RWPE1 (cell line): ENCODE data around the gene LAMP5.

Experiments
- CTCF ChIA-PET: fragments of 350-600 bp; sonication (Branson Sonifier 250); formaldehyde crosslinking; extraction: SDS; loops from one replicate; lab custom pipeline; 2021; lab: Yijun Ruan, JAX
- POLR2A ChIA-PET: fragments of 400-600 bp; formaldehyde crosslinking; extraction: SDS; loops from one replicate; lab custom pipeline; 2020; ENCODE audit warnings: antibody characterized with exemption; ENCODE audit not compliant: low non-redundant PET; lab: Yijun Ruan, JAX
- DNase-seq: peaks from one replicate; pipeline ENCODE4 v3.0.0; 2012; ENCODE audit warnings: low spot score
- H3K27ac ChIP-seq: fragments of 450-650 bp; 2 replicates; pipeline ENCODE4 v1.5.1; 2017
- TF ChIP-seq, protein P1 (sequence below): fragments of 450-650 bp; conservative IDR thresholded peaks from 2 replicates; pipeline ENCODE4 v1.5.1; 2017; ENCODE audit warnings: low read depth, mild to moderate bottlenecking

LAMP5 gene

DNA sequence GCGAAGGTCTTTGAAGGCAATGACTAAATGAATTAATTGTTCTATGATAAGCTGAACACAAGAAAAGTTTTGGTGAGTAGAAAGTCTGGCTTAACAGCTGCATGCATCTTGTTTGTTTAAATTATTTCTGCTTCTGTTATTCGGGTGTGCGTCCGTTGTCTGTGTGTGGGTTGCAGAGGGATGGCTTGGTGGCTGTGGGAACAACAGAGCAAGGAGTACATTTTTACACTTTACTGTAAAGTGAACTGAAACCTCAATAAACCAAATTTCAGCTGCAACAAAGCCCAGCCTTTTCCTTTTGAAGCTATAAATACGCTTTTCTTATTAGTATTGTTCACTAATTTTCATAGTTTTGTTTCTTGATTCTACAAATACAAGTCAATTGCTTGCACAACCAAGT lies 3.5 kb upstream of the LAMP5 start:
- CTCF ChIA-PET: no interaction called here
- H3K27ac ChIP-seq: no peak overlapping the region
- TF ChIP-seq, protein P1, sequence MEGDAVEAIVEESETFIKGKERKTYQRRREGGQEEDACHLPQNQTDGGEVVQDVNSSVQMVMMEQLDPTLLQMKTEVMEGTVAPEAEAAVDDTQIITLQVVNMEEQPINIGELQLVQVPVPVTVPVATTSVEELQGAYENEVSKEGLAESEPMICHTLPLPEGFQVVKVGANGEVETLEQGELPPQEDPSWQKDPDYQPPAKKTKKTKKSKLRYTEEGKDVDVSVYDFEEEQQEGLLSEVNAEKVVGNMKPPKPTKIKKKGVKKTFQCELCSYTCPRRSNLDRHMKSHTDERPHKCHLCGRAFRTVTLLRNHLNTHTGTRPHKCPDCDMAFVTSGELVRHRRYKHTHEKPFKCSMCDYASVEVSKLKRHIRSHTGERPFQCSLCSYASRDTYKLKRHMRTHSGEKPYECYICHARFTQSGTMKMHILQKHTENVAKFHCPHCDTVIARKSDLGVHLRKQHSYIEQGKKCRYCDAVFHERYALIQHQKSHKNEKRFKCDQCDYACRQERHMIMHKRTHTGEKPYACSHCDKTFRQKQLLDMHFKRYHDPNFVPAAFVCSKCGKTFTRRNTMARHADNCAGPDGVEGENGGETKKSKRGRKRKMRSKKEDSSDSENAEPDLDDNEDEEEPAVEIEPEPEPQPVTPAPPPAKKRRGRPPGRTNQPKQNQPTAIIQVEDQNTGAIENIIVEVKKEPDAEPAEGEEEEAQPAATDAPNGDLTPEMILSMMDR: no peak
- POLR2A ChIA-PET: no interaction called here
- DNase-seq: no peak

DNA sequence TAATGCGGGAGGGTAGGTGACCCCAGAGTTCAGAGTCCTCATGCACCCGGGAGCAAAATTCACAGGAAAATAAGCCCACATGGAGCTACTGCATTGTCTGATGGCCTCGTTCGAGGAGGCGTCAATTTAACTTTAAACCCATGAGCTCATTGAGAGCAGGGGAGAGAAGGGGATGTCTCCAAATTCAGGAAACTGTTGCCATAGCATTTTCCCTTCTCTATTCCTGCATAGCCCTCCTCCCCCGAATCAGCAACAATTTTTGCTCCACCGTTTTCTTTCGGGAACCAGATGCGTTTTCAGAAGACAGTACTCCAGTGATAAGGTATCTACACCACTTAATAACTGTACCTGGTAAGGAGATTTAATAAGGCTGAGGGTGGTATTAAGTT lies 324 bp upstream of the LAMP5 start:
- ChIA-PET POLR2A (no interaction called here), CTCF (no interaction called here)
- TF ChIP-seq, protein P1: no peak
- no peak overlapping the region for H3K27ac ChIP-seq
- no peak for DNase-seq

DNA sequence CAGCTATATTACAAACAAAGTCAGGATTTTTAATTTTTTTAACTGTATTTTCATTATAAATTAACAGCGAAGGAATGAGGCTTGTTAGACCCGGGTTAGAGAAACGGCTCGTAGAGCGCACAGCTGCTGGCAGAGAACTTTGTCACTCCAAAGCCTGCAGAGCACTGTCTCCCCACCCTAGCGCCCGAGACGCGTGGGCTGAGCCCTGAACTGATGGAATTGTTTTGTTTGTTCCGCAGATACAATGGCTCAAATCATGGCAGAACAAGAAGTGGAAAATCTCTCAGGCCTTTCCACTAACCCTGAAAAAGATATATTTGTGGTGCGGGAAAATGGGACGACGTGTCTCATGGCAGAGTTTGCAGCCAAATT lies 810 bp downstream of the LAMP5 start:
- ChIA-PET POLR2A (no interaction called here), CTCF (no interaction called here)
- DNase-seq: no peak
- TF ChIP-seq, protein P1: no peak
- H3K27ac ChIP-seq: no peak overlapping the region

DNA sequence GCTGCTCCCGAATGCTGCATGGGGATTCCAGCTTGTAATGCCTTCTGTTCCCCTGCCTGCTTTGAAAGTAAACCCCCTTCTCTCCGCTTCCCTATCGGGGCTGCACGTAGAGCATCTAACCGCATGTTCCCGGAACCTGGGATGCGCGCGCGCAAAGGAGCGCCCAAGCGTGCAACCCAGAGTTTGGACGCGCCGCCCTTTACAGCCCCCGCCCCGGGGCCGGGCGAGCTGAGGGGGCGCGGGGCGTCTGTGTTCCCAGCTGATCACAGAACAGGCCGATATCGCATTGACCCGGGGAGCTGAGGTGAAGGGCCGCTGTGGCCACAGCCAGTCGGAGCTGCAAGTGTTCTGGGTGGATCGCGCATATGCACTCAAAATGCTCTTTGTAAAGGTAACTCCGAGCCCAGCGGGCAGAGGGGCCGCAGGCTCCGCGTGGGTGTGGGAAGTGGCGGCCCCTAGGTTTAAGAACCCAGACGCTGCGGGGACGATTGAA lies 1.4 kb downstream of the LAMP5 start:
- TF ChIP-seq, protein P1: no peak
- no peak overlapping the region for H3K27ac ChIP-seq
- ChIA-PET CTCF (no interaction called here), POLR2A (no interaction called here)
- no peak for DNase-seq

DNA sequence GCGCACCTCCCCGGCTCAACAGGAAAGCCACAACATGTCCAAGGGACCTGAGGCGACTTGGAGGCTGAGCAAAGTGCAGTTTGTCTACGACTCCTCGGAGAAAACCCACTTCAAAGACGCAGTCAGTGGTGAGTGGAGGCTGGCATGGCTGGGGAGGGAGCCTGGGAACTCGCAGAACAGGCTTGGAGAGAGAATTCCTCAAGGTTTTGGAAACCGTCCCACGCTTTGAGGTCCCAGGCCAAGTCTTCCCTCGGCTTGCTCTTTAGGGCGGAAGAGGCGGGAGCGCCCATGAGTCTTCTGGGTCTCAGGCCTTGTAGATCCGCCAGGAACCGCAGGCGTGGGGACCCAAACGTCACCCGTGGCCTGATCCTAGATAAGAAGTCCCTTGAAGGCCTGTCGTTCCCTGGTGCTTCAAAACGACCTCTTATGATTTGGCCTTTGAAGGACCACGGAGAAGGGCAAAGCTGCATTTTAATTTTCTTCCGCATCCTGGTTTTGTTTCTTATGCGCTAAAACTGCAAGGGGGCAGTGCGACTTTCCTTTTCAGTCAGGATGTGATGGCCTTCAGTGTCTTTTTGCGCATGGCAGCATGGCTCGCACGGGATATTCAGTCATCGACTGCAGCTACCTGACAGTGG lies 2.0 kb downstream of the LAMP5 start:
- ChIA-PET CTCF (interaction anchor here (0.5 kb wide), 1 partner anchor 762 kb away, joined by 3 read pairs; no protein-coding TSS in a partner anchor), POLR2A (no interaction called here)
- no peak for DNase-seq
- H3K27ac ChIP-seq: no peak overlapping the region
- TF ChIP-seq, protein P1: no peak

DNA sequence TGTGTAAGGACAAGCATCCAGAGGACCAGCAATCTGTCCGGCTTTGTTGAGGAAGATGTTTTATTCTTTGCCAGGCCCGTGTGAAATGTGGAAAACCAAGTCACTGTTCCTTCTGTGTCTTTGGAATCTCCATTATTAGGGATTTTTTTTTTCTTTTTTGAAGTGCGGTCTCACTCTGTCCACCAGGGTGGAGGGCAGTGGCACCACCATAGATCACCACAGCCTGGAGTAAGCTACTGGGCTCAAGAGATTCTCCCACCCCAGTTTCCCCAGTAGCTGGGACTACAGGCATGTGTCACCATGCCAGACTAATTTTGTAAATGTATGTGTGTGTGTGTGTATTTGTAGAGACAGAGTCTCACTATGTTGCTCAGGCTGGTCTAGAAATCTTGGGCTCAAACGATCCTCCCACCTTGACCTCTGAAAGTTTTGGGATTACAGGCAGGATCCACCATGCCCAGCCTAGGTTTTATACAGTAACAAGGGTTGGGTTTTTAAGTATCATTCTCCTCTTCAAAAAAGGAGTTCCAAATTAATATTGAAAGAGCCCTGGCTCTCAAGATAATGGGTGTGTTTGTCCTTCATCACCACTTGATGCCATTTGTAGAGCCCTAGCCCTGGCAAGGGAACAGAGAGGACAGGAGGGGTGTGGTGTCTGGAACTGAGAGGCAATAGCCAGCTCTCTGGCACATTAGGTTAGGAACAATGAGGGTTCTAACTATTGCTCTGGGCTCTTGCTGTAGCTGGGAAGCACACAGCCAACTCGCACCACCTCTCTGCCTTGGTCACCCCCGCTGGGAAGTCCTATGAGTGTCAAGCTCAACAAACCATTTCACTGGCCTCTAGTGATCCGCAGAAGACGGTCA lies 3.1 kb downstream of the LAMP5 start:
- no peak for DNase-seq
- TF ChIP-seq, protein P1: no peak
- no peak overlapping the region for H3K27ac ChIP-seq
- ChIA-PET CTCF (interaction anchor here (0.5 kb wide), 1 partner anchor 763 kb away, joined by 3 read pairs; no protein-coding TSS in a partner anchor), POLR2A (no interaction called here)
